HCT116 (cell line): ENCODE results near the gene PPP2R3A. TPM values are rescaled to one million over a fixed set of nuclear protein-coding genes. Genes with fewer than 3 reads are reported as not detected.

Source experiments
- ATAC-seq: fragments of 200-7000 bp; cut with Tn5 transposase; 2 replicates; pipeline ENCODE4 v1.9.1; 2020; ENCODE audit warnings: mild to moderate bottlenecking, moderate library complexity
- BruUV-seq: library from RNA; stranded (reverse); fragments of 400-500 nt; replicated peaks from 2 replicates; lab custom pipeline; 2021; lab: Mats Ljungman, UMichigan
- CTCF ChIA-PET: fragments of 300-600 bp; sonication (Branson Sonifier 250); formaldehyde crosslinking; loops from one replicate; lab custom pipeline; 2021; ENCODE audit warnings: antibody characterized with exemption; lab: Charles Lee
- POLR2A ChIA-PET: fragments of 300-600, 350-600 bp; sonication (Branson Sonifier 250); formaldehyde crosslinking; loops from one replicate; lab custom pipeline; 2021; ENCODE audit warnings: antibody characterized with exemption; lab: Charles Lee
- RAD21 ChIA-PET, 2 experiments: fragments of 300-600 bp; sonication (Branson Sonifier 250); formaldehyde crosslinking; loops; one replicate each; lab custom pipeline; 2023; ENCODE audit warnings: low total read pairs in 2 of 2; ENCODE audit not compliant: uncharacterized antibody in 2 of 2, unreplicated experiment in 2 of 2, low non-redundant PET in 1 of 2; lab: Charles Lee
- DNase-seq: peaks from one replicate; pipeline ENCODE4 v3.0.0-alpha.2; 2010; ENCODE audit warnings: low read depth, low spot score
- H2AFZ ChIP-seq: fragments of 200-600 bp; shearing (Covaris generic), sonication (generic); 2 replicates; pipeline ENCODE4 v1.6.1; 2017; ENCODE audit warnings: low read depth, mixed run types, mixed read lengths, antibody characterized with exemption, low read length; ENCODE audit not compliant: poor library complexity, severe bottlenecking
- H3K27ac ChIP-seq: 2 replicates; pipeline ENCODE4 v1.5.1; 2012; ENCODE audit warnings: low read depth, low read length
- H3K27me3 ChIP-seq: fragments of 200-600 bp; sonication (generic); 2 replicates; pipeline ENCODE4 v1.6.1; 2016; ENCODE audit warnings: mixed run types, low read length, mixed read lengths; ENCODE audit not compliant: insufficient read depth
- H3K36me3 ChIP-seq, 2 experiments: fragments of 200-500 bp in 1 of 2; fragments of 200-600 bp in 1 of 2; sonication (Bioruptor generic) in 1 of 2; sonication (generic) in 1 of 2; 2 replicates each; pipeline versions ENCODE4 v1.5.1 to v1.6.1; 2014 to 2016; ENCODE audit warnings: low read length in 2 of 2, inconsistent platforms in 1 of 2, mixed read lengths in 1 of 2, mixed run types in 1 of 2; ENCODE audit not compliant: insufficient read depth in 2 of 2, control insufficient read depth in 1 of 2
- H3K4me1 ChIP-seq, 2 experiments: fragments of 200-600 bp in 1 of 2; sonication (generic) in 1 of 2; 2 replicates each; pipeline versions ENCODE4 v1.5.1 to v1.6.1; 2012 to 2017; ENCODE audit warnings: low read length in 2 of 2, inconsistent platforms in 1 of 2, mild to moderate bottlenecking in 1 of 2, mixed read lengths in 1 of 2, mixed run types in 1 of 2, moderate library complexity in 1 of 2; ENCODE audit not compliant: insufficient read depth in 2 of 2, control insufficient read depth in 1 of 2
- H3K4me2 ChIP-seq: fragments of 200-600 bp; sonication (generic); 2 replicates; pipeline ENCODE4 v1.6.1; 2017; ENCODE audit warnings: mixed run types, low read length, mixed read lengths
- H3K4me3 ChIP-seq, 2 experiments: fragments of 200-600 bp in 1 of 2; sonication (generic) in 1 of 2; replicated peaks in 1 of 2; 2 replicates each; pipeline ENCODE4 v1.5.1; 2011 to 2016; ENCODE audit warnings: low read length in 2 of 2, control low read depth in 1 of 2, low read depth in 1 of 2, mild to moderate bottlenecking in 1 of 2, mixed read lengths in 1 of 2, mixed run types in 1 of 2
- H3K79me2 ChIP-seq: fragments of 200-600 bp; sonication (generic); 2 replicates; pipeline ENCODE4 v1.6.1; 2017; ENCODE audit warnings: mild to moderate bottlenecking, mixed run types, low read length, moderate library complexity, mixed read lengths; ENCODE audit not compliant: insufficient read depth
- H3K9ac ChIP-seq: fragments of 200-600 bp; sonication (generic); 2 replicates; pipeline ENCODE4 v1.6.1; 2016; ENCODE audit warnings: low read length, mixed read lengths
- H3K9me2 ChIP-seq: fragments of 200-600 bp; sonication (generic), shearing (Covaris generic); 2 replicates; pipeline ENCODE4 v1.6.1; 2017; ENCODE audit warnings: mixed run types, mild to moderate bottlenecking, moderate library complexity; ENCODE audit not compliant: insufficient read depth
- H3K9me3 ChIP-seq, 2 experiments: fragments of 200-500 bp in 1 of 2; fragments of 200-600 bp in 1 of 2; sonication (Bioruptor generic) in 1 of 2; sonication (generic) in 1 of 2; 2 replicates each; pipeline ENCODE4 v1.6.1; 2014 to 2017; ENCODE audit warnings: low read length in 2 of 2, mixed read lengths in 2 of 2, inconsistent platforms in 1 of 2, low read depth in 1 of 2, mild to moderate bottlenecking in 1 of 2, mixed run types in 1 of 2, moderate library complexity in 1 of 2; ENCODE audit not compliant: control insufficient read depth in 1 of 2, insufficient read depth in 1 of 2
- H4K20me1 ChIP-seq: fragments of 200-600 bp; sonication (generic), shearing (Covaris generic); 2 replicates; pipeline ENCODE4 v1.6.1; 2017; ENCODE audit warnings: mixed run types, mild to moderate bottlenecking, moderate library complexity; ENCODE audit not compliant: insufficient read depth
- ATF3 ChIP-seq: IDR thresholded peaks from 2 replicates; pipeline ENCODE4 v1.6.1; 2012
- CTCF ChIP-seq, 3 experiments: fragments of 200-600 bp in 1 of 3; sonication (generic) in 1 of 3; IDR thresholded peaks in 2 of 3; conservative IDR thresholded peaks in 1 of 3; 2 replicates each; pipeline ENCODE4 v1.5.1; 2012 to 2017; ENCODE audit warnings: low read depth in 2 of 3, low read length in 2 of 3, antibody characterized with exemption in 1 of 3, borderline replicate concordance in 1 of 3, control low read depth in 1 of 3, mild to moderate bottlenecking in 1 of 3, mixed read lengths in 1 of 3, mixed run types in 1 of 3, moderate library complexity in 1 of 3; ENCODE audit not compliant: insufficient read depth in 1 of 3
- ELF1 ChIP-seq: IDR thresholded peaks from 2 replicates; pipeline ENCODE4 v1.6.1; 2012; ENCODE audit warnings: low read depth, borderline replicate concordance
- FOSL1 ChIP-seq: IDR thresholded peaks from 2 replicates; pipeline ENCODE4 v1.6.1; 2012; ENCODE audit warnings: low read depth
- POLR2A ChIP-seq: IDR thresholded peaks from 2 replicates; pipeline ENCODE4 v1.7.0; 2011; ENCODE audit warnings: borderline replicate concordance; ENCODE audit not compliant: insufficient read depth, insufficient read length; ENCODE audit errors: extremely low read depth
- RAD21 ChIP-seq: IDR thresholded peaks from 2 replicates; pipeline ENCODE4 v1.6.1; 2012; ENCODE audit warnings: low read depth, mild to moderate bottlenecking
- SIN3A ChIP-seq: IDR thresholded peaks from 2 replicates; pipeline ENCODE4 v1.6.1; 2012; ENCODE audit warnings: low read depth
- SP1 ChIP-seq: IDR thresholded peaks from 2 replicates; pipeline ENCODE4 v1.6.1; 2012; ENCODE audit warnings: low read depth
- YY1 ChIP-seq: IDR thresholded peaks from 2 replicates; pipeline ENCODE4 v1.6.1; 2011; ENCODE audit warnings: low read length, low read depth, moderate library complexity, mild to moderate bottlenecking; ENCODE audit not compliant: insufficient replicate concordance; ENCODE audit errors: extremely low read depth
- ZFX ChIP-seq: fragments of 450-650 bp; IDR thresholded peaks from 2 replicates; pipeline ENCODE4 v1.6.1; 2017
- intact Hi-C: fragments of 100-400 bp; cut with micrococcal nuclease; formaldehyde crosslinking; loops from 2 replicates; pipeline ENCODE4 v1.10.0; 2022
- total RNA-seq: library from RNA; stranded (reverse); gene quantifications from one replicate; pipeline ENCODE4 v1.2.1, GENCODE V29; 2021; ENCODE audit not compliant: unreplicated experiment
- TF ChIP-seq, protein P1 (sequence below): IDR thresholded peaks from 2 replicates; pipeline ENCODE4 v1.6.1; 2012
- TF ChIP-seq, protein P2 (sequence below): IDR thresholded peaks from 2 replicates; pipeline ENCODE4 v1.6.1; 2012; ENCODE audit warnings: low read depth

The PPP2R3A gene
- total RNA-seq, 1 experiment from 2014 or later: 6.1 TPM

DNA sequence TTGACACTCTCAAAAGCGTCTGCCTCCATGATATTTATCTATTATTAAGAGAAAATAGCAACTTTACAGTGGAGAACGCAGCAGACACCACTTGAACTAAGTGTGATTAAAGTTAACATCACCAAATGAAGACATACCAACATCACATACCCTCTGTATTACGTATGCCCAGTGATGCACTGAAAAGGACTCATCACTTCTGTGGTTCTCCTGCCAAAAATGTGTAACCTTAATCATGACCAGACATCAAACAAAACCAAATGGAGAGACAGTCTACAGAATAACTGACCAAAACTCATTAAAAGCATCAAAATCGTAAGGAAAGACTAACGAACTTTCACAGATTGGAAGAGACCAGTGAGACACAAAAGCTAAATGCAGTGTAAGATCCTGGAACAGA lies 103.2 kb downstream of the PPP2R3A start:
- Histone ChIP-seq H3K4me2 (no peak overlapping the region), H3K9me2 (no peaks in the 10 kb centered on the region), H4K20me1 (no peaks in the 10 kb centered on the region), H3K36me3 (no peaks in the 10 kb centered on the region), H3K4me1 (peaks cover 10 to 19% of the 10 kb centered on the region in 2 experiments), H3K4me3 (no peak overlapping the region), H3K27me3 (no peaks in the 10 kb centered on the region), H3K9me3 (no peaks in the 10 kb centered on the region), H3K9ac (no peak overlapping the region), H2AFZ (no peak overlapping the region), H3K79me2 (no peaks in the 10 kb centered on the region), H3K27ac (no peak overlapping the region)
- CTCF ChIA-PET: no interaction called here
- RAD21 ChIA-PET: no interaction called here
- no peak for DNase-seq
- intact Hi-C loops: no loop called here
- TF ChIP-seq, protein P1, sequence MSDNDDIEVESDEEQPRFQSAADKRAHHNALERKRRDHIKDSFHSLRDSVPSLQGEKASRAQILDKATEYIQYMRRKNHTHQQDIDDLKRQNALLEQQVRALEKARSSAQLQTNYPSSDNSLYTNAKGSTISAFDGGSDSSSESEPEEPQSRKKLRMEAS: no peak
- no peak for TF ChIP-seq RAD21
- TF ChIP-seq SP1: no peak
- TF ChIP-seq ELF1: no peak
- TF ChIP-seq ZFX: no peak
- TF ChIP-seq SIN3A: no peak
- TF ChIP-seq FOSL1: no peak
- no peak for TF ChIP-seq YY1
- BruUV-seq: no TSS peak
- POLR2A ChIA-PET: no interaction called here
- no peak for ATAC-seq

GRCh38 chr3:136069933-136070332 lies 104.4 kb downstream of the PPP2R3A start:
- H3K27ac ChIP-seq: no peak overlapping the region

More at GRCh38 chr3:136069933-136070332, 104.4 kb downstream of the PPP2R3A start:
- intact Hi-C loops: loop anchor here (10.0 kb wide), 3 partner anchors 1625 to 1905 kb away; no protein-coding TSS in a partner anchor
- Histone ChIP-seq H3K36me3 (no peaks in the 10 kb centered on the region), H3K9me2 (no peaks in the 10 kb centered on the region), H3K4me3 (no peak overlapping the region), H3K4me1 (peaks cover 10 to 19% of the 10 kb centered on the region in 2 experiments), H3K9me3 (no peaks in the 10 kb centered on the region), H3K79me2 (no peaks in the 10 kb centered on the region), H4K20me1 (no peaks in the 10 kb centered on the region), H3K4me2 (peak overlapping the region; percentile 31; the same call in 1 of the 2 replicates), H2AFZ (no peak overlapping the region), H3K9ac (no peak overlapping the region), H3K27me3 (no peaks in the 10 kb centered on the region)
- CTCF ChIA-PET: interaction anchor here (1.5 to 2.0 kb wide), 2 partner anchors 27 to 282 kb away, joined by 4 to 5 read pairs; no protein-coding TSS in a partner anchor
- RAD21 ChIA-PET: no interaction called here
- DNase-seq: no peak
- ATAC-seq: no peak
- POLR2A ChIA-PET: no interaction called here
- TF ChIP-seq, protein P2, sequence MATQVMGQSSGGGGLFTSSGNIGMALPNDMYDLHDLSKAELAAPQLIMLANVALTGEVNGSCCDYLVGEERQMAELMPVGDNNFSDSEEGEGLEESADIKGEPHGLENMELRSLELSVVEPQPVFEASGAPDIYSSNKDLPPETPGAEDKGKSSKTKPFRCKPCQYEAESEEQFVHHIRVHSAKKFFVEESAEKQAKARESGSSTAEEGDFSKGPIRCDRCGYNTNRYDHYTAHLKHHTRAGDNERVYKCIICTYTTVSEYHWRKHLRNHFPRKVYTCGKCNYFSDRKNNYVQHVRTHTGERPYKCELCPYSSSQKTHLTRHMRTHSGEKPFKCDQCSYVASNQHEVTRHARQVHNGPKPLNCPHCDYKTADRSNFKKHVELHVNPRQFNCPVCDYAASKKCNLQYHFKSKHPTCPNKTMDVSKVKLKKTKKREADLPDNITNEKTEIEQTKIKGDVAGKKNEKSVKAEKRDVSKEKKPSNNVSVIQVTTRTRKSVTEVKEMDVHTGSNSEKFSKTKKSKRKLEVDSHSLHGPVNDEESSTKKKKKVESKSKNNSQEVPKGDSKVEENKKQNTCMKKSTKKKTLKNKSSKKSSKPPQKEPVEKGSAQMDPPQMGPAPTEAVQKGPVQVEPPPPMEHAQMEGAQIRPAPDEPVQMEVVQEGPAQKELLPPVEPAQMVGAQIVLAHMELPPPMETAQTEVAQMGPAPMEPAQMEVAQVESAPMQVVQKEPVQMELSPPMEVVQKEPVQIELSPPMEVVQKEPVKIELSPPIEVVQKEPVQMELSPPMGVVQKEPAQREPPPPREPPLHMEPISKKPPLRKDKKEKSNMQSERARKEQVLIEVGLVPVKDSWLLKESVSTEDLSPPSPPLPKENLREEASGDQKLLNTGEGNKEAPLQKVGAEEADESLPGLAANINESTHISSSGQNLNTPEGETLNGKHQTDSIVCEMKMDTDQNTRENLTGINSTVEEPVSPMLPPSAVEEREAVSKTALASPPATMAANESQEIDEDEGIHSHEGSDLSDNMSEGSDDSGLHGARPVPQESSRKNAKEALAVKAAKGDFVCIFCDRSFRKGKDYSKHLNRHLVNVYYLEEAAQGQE: no peak
- no peak for TF ChIP-seq POLR2A
- no peak for TF ChIP-seq ATF3
- TF ChIP-seq CTCF (IDR thresholded peaks at IDR 0.05 in 2 of 3, conservative IDR thresholded peaks at IDR 0.05 in 1 of 3; ENCODE audit: borderline replicate concordance in 1 of 3, insufficient read depth in 1 of 3, low read depth in 2 of 3, low read length in 2 of 3): no peak
- no TSS peak for BruUV-seq
